ENCODE results near the gene POP4.

Gene POP4

DNA sequence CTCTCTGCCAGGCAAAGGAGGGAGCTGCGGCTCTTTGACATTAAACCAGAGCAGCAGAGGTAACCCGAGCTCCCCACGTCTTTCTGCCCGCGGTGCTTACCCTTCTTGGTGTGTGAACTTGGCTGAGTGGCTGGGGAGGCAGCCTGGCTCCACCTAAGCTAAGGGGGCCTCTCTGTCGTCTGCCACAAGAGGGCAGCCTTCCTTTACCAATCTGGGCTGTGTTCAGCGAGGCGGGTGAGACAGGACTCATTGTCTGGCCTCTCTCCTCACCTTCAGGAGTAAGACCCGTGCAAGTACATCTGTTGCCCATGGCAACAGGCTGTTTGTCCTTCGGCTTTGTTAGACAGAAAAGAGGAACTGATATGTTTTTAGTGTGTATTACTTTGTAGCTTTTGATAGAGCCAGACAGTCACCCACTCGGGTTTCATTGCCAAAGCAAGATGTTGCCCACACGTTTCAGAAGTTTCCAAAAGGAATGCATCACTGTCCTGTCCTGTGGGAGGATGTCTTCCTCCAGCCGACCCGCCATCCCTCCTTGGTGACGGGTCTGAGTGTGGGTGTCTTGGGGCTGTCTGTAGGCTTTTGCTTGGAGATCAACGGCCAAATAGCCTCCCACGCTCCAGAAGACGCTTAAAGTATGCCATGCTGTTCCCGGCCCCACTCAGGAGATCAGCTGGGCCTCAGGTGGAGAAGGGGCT lies 4.6 kb downstream of the POP4 start:
- Histone ChIP-seq H3K36me3 (ENCODE audit: insufficient read depth, low read length) (peaks cover 69% of the 10 kb centered on the region), H3K27me3 (ENCODE audit: insufficient read depth, low read length, poor library complexity) (no peaks in the 10 kb centered on the region), H3K9ac (ENCODE audit: low read depth, low read length) (no peak overlapping the region), H3K79me2 (ENCODE audit: insufficient read depth, low read length) (peaks cover 20% of the 10 kb centered on the region), H3K4me2 (ENCODE audit: insufficient read depth, low read length) (no peak overlapping the region), H3K27ac (ENCODE audit: low read length) (no peak overlapping the region), H3K4me1 (ENCODE audit: insufficient read depth, low read length) (peaks cover 11% of the 10 kb centered on the region), H2AFZ (ENCODE audit: low read depth, low read length) (no peak overlapping the region), H4K20me1 (ENCODE audit: insufficient read depth, low read length) (no peaks in the 10 kb centered on the region), H3K4me3 (ENCODE audit: low read depth in 1 of 2, low read length in 2 of 2) (no peak overlapping the region), H3K9me3 (ENCODE audit: insufficient read depth, low read length, severe bottlenecking) (no peaks in the 10 kb centered on the region)
- ATAC-seq (ENCODE audit: insufficient read depth, low read depth), result peak; percentile 79
- peak; percentile 83 for DNase-seq
- TF ChIP-seq, protein P1, sequence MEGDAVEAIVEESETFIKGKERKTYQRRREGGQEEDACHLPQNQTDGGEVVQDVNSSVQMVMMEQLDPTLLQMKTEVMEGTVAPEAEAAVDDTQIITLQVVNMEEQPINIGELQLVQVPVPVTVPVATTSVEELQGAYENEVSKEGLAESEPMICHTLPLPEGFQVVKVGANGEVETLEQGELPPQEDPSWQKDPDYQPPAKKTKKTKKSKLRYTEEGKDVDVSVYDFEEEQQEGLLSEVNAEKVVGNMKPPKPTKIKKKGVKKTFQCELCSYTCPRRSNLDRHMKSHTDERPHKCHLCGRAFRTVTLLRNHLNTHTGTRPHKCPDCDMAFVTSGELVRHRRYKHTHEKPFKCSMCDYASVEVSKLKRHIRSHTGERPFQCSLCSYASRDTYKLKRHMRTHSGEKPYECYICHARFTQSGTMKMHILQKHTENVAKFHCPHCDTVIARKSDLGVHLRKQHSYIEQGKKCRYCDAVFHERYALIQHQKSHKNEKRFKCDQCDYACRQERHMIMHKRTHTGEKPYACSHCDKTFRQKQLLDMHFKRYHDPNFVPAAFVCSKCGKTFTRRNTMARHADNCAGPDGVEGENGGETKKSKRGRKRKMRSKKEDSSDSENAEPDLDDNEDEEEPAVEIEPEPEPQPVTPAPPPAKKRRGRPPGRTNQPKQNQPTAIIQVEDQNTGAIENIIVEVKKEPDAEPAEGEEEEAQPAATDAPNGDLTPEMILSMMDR (IDR thresholded peaks at IDR 0.05; ENCODE audit: borderline replicate concordance, extremely low read depth, low read length, poor library complexity, severe bottlenecking), result peak; percentile 91
- TF ChIP-seq EZH2 (IDR thresholded peaks at IDR 0.05; ENCODE audit: borderline replicate concordance, low read depth, low read length, severe bottlenecking), result no peak

DNA sequence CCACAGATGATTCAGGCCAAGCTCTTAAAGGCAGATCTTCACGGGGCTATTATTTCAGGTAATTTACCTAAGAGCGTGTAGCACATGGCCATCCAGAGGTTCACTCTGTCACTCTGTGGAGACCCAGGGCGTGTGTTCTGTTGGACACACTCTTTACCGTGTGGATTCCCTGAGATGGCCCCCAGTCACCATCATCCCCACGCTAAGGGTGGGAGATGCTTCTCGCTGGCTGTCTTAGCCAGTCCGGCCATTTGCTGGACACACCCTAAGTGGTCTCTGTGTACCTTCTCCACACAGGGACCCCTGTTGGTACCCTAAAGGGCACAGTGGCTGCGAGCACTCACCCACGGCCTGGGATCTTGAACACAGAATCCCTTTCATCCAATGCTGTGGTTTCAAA lies 6.0 kb downstream of the POP4 start:
- TF ChIP-seq EZH2 (IDR thresholded peaks at IDR 0.05; ENCODE audit: borderline replicate concordance, low read depth, low read length, severe bottlenecking), result no peak
- TF ChIP-seq, protein P1 (IDR thresholded peaks at IDR 0.05; ENCODE audit: borderline replicate concordance, extremely low read depth, low read length, poor library complexity, severe bottlenecking), result no peak
- H3K36me3 ChIP-seq (ENCODE audit: insufficient read depth, low read length), result peaks cover 76% of the 10 kb centered on the region
- H4K20me1 ChIP-seq (ENCODE audit: insufficient read depth, low read length), result no peaks in the 10 kb centered on the region
- no peaks in the 10 kb centered on the region for H3K27me3 ChIP-seq (ENCODE audit: insufficient read depth, low read length, poor library complexity)
- H2AFZ ChIP-seq (ENCODE audit: low read depth, low read length), result no peak overlapping the region
- H3K4me3 ChIP-seq (ENCODE audit: low read depth in 1 of 2, low read length in 2 of 2), result no peak overlapping the region
- no peak for ATAC-seq (ENCODE audit: insufficient read depth, low read depth)
- H3K27ac ChIP-seq (ENCODE audit: low read length), result no peak overlapping the region
- DNase-seq, result no peak
- H3K4me2 ChIP-seq (ENCODE audit: insufficient read depth, low read length), result no peak overlapping the region
- H3K79me2 ChIP-seq (ENCODE audit: insufficient read depth, low read length), result peaks cover 8% of the 10 kb centered on the region
- no peaks in the 10 kb centered on the region for H3K9me3 ChIP-seq (ENCODE audit: insufficient read depth, low read length, severe bottlenecking)
- H3K4me1 ChIP-seq (ENCODE audit: insufficient read depth, low read length), result peaks cover 7% of the 10 kb centered on the region
- no peak overlapping the region for H3K9ac ChIP-seq (ENCODE audit: low read depth, low read length)

DNA sequence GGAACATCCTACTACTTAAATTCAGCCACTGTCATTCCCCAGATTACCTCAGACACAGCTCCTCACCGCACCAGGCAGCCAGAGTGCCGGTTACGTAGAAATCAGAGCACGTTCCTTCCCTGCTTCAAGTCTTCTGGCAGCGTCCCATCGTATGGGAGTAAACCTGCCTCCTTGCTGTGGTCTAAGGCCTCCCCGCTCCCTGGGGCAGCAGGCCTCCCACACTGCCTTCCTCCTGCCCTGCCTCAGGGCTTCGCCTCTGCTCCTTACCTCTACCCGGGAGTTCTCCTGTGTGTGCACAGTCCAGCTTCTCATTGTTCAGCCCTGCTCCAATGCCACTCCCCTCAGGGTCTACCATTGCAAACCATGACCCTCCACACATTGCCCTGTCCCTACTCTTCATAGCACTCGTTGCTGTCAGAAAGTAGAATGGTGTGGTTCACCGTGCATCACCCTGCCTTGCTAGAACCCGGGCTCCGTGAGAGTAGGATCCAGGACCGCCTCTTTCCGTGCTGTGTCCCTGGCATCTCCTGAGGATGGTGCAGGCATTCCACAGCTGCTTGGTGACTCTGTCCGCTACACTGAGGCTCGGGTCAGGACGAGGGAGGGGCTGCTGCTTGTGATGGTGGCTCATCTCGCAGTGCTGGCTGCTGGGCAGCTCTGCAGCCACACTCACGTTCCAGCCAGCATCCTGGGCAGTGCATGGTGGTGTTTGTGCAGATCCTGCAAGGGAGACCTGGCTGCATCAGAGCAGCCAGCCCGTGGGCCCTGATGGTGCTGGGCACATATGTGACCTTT lies 6.9 kb downstream of the POP4 start:
- Histone ChIP-seq H3K4me1 (ENCODE audit: insufficient read depth, low read length) (no peaks in the 10 kb centered on the region), H3K79me2 (ENCODE audit: insufficient read depth, low read length) (no peaks in the 10 kb centered on the region), H3K9me3 (ENCODE audit: insufficient read depth, low read length, severe bottlenecking) (no peaks in the 10 kb centered on the region), H3K36me3 (ENCODE audit: insufficient read depth, low read length) (peaks cover 76% of the 10 kb centered on the region), H3K9ac (ENCODE audit: low read depth, low read length) (no peak overlapping the region), H4K20me1 (ENCODE audit: insufficient read depth, low read length) (no peaks in the 10 kb centered on the region), H3K4me3 (ENCODE audit: low read depth in 1 of 2, low read length in 2 of 2) (no peak overlapping the region), H3K4me2 (ENCODE audit: insufficient read depth, low read length) (no peak overlapping the region), H2AFZ (ENCODE audit: low read depth, low read length) (no peak overlapping the region), H3K27ac (ENCODE audit: low read length) (no peak overlapping the region), H3K27me3 (ENCODE audit: insufficient read depth, low read length, poor library complexity) (no peaks in the 10 kb centered on the region)
- DNase-seq (no peak), ATAC-seq (ENCODE audit: insufficient read depth, low read depth) (no peak)
- no peak for TF ChIP-seq EZH2 (IDR thresholded peaks at IDR 0.05; ENCODE audit: borderline replicate concordance, low read depth, low read length, severe bottlenecking)
- TF ChIP-seq, protein P1 (IDR thresholded peaks at IDR 0.05; ENCODE audit: borderline replicate concordance, extremely low read depth, low read length, poor library complexity, severe bottlenecking), result no peak

Data from DND-41 (cell line).